ENCODE data around the gene DDX54. TPM values are rescaled to one million over a fixed set of nuclear protein-coding genes. Genes with fewer than 3 reads are reported as not detected.

DDX54 gene
- total and polyA plus RNA-seq, 2 of the 8 experiments (the other 6 are each of a cell fraction or from before 2014, with no cell fraction given): 64.9 to 113 TPM

GRCh38 chr12:113164014-113164413, 21.3 kb downstream of the DDX54 start (continued):
- TF ChIP-seq SIRT6 (IDR thresholded peaks at IDR 0.05; ENCODE audit: low read length) (no peak), FOSL1 (IDR thresholded peaks at IDR 0.05; ENCODE audit: insufficient read depth, low read depth, low read length) (no peak), EGR1 (IDR thresholded peaks at IDR 0.05; ENCODE audit: borderline replicate concordance, low read depth, low read length) (no peak), SIN3A (conservative IDR thresholded peaks at IDR 0.05 in 1 of 2, IDR thresholded peaks at IDR 0.05 in 1 of 2; ENCODE audit: low read depth in 1 of 2, low read length in 2 of 2) (no peak), POLR2AphosphoS5 (IDR thresholded peaks at IDR 0.05; ENCODE audit: low read depth, low read length) (no peak)
- TF ChIP-seq, protein P1, sequence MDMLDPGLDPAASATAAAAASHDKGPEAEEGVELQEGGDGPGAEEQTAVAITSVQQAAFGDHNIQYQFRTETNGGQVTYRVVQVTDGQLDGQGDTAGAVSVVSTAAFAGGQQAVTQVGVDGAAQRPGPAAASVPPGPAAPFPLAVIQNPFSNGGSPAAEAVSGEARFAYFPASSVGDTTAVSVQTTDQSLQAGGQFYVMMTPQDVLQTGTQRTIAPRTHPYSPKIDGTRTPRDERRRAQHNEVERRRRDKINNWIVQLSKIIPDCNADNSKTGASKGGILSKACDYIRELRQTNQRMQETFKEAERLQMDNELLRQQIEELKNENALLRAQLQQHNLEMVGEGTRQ (IDR thresholded peaks at IDR 0.05; ENCODE audit: low read length): no peak
